ENCODE data around the gene MSI1.

GRCh38 chr12:120332523-120332922, 36.4 kb downstream of the MSI1 start:
- TF ChIP-seq, protein P1, sequence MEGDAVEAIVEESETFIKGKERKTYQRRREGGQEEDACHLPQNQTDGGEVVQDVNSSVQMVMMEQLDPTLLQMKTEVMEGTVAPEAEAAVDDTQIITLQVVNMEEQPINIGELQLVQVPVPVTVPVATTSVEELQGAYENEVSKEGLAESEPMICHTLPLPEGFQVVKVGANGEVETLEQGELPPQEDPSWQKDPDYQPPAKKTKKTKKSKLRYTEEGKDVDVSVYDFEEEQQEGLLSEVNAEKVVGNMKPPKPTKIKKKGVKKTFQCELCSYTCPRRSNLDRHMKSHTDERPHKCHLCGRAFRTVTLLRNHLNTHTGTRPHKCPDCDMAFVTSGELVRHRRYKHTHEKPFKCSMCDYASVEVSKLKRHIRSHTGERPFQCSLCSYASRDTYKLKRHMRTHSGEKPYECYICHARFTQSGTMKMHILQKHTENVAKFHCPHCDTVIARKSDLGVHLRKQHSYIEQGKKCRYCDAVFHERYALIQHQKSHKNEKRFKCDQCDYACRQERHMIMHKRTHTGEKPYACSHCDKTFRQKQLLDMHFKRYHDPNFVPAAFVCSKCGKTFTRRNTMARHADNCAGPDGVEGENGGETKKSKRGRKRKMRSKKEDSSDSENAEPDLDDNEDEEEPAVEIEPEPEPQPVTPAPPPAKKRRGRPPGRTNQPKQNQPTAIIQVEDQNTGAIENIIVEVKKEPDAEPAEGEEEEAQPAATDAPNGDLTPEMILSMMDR (conservative IDR thresholded peaks at IDR 0.05; ENCODE audit: low read length), result no peak
- no peak for TF ChIP-seq EZH2phosphoT487 (IDR thresholded peaks at IDR 0.05; ENCODE audit: borderline replicate concordance, low read depth, low read length)

Data from OCI-LY7 (cell line).